A673 (cell line): ENCODE measurements around the gene NME9. TPM values are rescaled to one million over a fixed set of nuclear protein-coding genes. Genes with fewer than 3 reads are reported as not detected.

Experiments
- BruUV-seq: library from RNA; stranded (reverse); fragments of 400-500 nt; replicated peaks from 2 replicates; lab custom pipeline; 2021; lab: Mats Ljungman, UMichigan
- CTCF ChIA-PET: fragments of 300-600 bp; sonication (Branson Sonifier 250); formaldehyde crosslinking; loops from one replicate; lab custom pipeline; 2022; ENCODE audit warnings: antibody characterized with exemption; lab: Charles Lee
- POLR2A ChIA-PET: fragments of 300-600 bp; sonication (Branson Sonifier 250); formaldehyde crosslinking; loops from one replicate; lab custom pipeline; 2022; ENCODE audit warnings: antibody characterized with exemption; ENCODE audit not compliant: low non-redundant PET; lab: Charles Lee
- DNase-seq: peaks from one replicate; pipeline ENCODE4 v3.0.0-alpha.2; 2015; ENCODE audit warnings: low spot score
- H3K27ac ChIP-seq: fragments of 200-600 bp; sonication (generic); 2 replicates; pipeline ENCODE4 v1.5.1; 2016; ENCODE audit warnings: mixed run types, low read depth, mild to moderate bottlenecking, mixed read lengths, antibody characterized with exemption, low read length; ENCODE audit not compliant: poor library complexity, severe bottlenecking
- H3K27me3 ChIP-seq: fragments of 200-600 bp; sonication (generic); replicated peaks from 2 replicates; pipeline ENCODE4 v1.6.1; 2017; ENCODE audit warnings: mixed run types, low read depth, mild to moderate bottlenecking, mixed read lengths, antibody characterized with exemption, low read length; ENCODE audit not compliant: insufficient read depth, poor library complexity
- H3K36me3 ChIP-seq: fragments of 200-600 bp; sonication (generic); 2 replicates; pipeline ENCODE4 v1.6.1; 2016; ENCODE audit warnings: mixed run types, mild to moderate bottlenecking, mixed read lengths, antibody characterized with exemption, low read length; ENCODE audit not compliant: insufficient read depth, poor library complexity, severe bottlenecking
- H3K4me1 ChIP-seq: fragments of 200-600 bp; sonication (generic); 2 replicates; pipeline ENCODE4 v1.6.1; 2017; ENCODE audit warnings: mixed run types, mild to moderate bottlenecking, mixed read lengths, antibody characterized with exemption, low read length; ENCODE audit not compliant: insufficient read depth, poor library complexity, severe bottlenecking
- H3K4me3 ChIP-seq: fragments of 200-600 bp; sonication (generic); 2 replicates; pipeline ENCODE4 v1.5.1; 2016; ENCODE audit warnings: low read depth, mixed run types, mild to moderate bottlenecking, mixed read lengths, low read length; ENCODE audit not compliant: poor library complexity, severe bottlenecking
- H3K9me3 ChIP-seq: fragments of 200-600 bp; sonication (generic); 2 replicates; pipeline ENCODE4 v1.6.1; 2016; ENCODE audit warnings: mixed run types, low read depth, mild to moderate bottlenecking, mixed read lengths, antibody characterized with exemption, low read length; ENCODE audit not compliant: poor library complexity, severe bottlenecking
- CTCF ChIP-seq: fragments of 300-800, 200-600 bp; sonication (generic); conservative IDR thresholded peaks from 2 replicates; pipeline ENCODE4 v1.5.1; 2017; ENCODE audit warnings: low read depth, mild to moderate bottlenecking, antibody characterized with exemption, low read length, moderate library complexity, mixed read lengths
- EZH2 ChIP-seq: fragments of 200-600 bp; sonication (generic); IDR thresholded peaks from 2 replicates; pipeline ENCODE4 v1.6.1; 2017; ENCODE audit warnings: borderline replicate concordance, low read depth, mild to moderate bottlenecking, mixed read lengths, antibody characterized with exemption, low read length; ENCODE audit not compliant: poor library complexity, severe bottlenecking
- intact Hi-C: fragments of 100-400 bp; cut with micrococcal nuclease; formaldehyde crosslinking; loops from one replicate; pipeline ENCODE4 v1.10.0; 2022; ENCODE audit not compliant: unreplicated experiment
- total RNA-seq: library from RNA; stranded (reverse); gene quantifications from 2 replicates; pipeline ENCODE4 v1.2.3, GENCODE V29; 2021

NME9 gene
- total RNA-seq, 1 experiment from 2014 or later, result not detected

GRCh38 chr3:138338811-138339210 lies 9.2 kb upstream of the NME9 start:
- POLR2A ChIA-PET, result no interaction called here

GRCh38 chr3:138338244-138338643 lies 8.6 kb upstream of the NME9 start:
- intact Hi-C loops, result no loop called here
- CTCF ChIA-PET, result no interaction called here
- POLR2A ChIA-PET, result no interaction called here

More at GRCh38 chr3:138338811-138339210, 9.2 kb upstream of the NME9 start:
- DNase-seq, result no peak
- intact Hi-C loops, result no loop called here
- Histone ChIP-seq H3K27me3 (peaks cover 8% of the 10 kb centered on the region), H3K27ac (no peak overlapping the region), H3K36me3 (no peaks in the 10 kb centered on the region), H3K4me3 (no peak overlapping the region), H3K4me1 (no peaks in the 10 kb centered on the region), H3K9me3 (no peaks in the 10 kb centered on the region)
- CTCF ChIA-PET, result no interaction called here
- BruUV-seq, result no TSS peak
- TF ChIP-seq CTCF, result no peak
- no peak for TF ChIP-seq EZH2

GRCh38 chr3:138336454-138336999 lies 6.9 kb upstream of the NME9 start:
- TF ChIP-seq CTCF, result no peak
- no peak for TF ChIP-seq EZH2
- Histone ChIP-seq H3K4me3 (no peak overlapping the region), H3K27ac (no peak overlapping the region), H3K27me3 (peaks cover 10% of the 10 kb centered on the region), H3K4me1 (no peaks in the 10 kb centered on the region), H3K36me3 (no peaks in the 10 kb centered on the region), H3K9me3 (no peaks in the 10 kb centered on the region)
- intact Hi-C loops, result no loop called here
- ChIA-PET CTCF (no interaction called here), POLR2A (no interaction called here)
- no TSS peak for BruUV-seq
- DNase-seq, result no peak

More at GRCh38 chr3:138338244-138338643, 8.6 kb upstream of the NME9 start:
- H3K27me3 ChIP-seq, result peaks cover 10% of the 10 kb centered on the region
- BruUV-seq, result no TSS peak
- no peak for TF ChIP-seq CTCF
- no peak for TF ChIP-seq EZH2
- H3K4me3 ChIP-seq, result no peak overlapping the region
- no peaks in the 10 kb centered on the region for H3K36me3 ChIP-seq
- no peak overlapping the region for H3K27ac ChIP-seq
- DNase-seq, result no peak
- no peaks in the 10 kb centered on the region for H3K9me3 ChIP-seq
- no peaks in the 10 kb centered on the region for H3K4me1 ChIP-seq
